AML-193 (cell line): Measurements from ENCODE around the gene PIP5K1C.

ENCODE experiments used
- DNase-seq, 2 experiments: peaks; one replicate each; lab custom pipeline; 2025; lab: John Stamatoyannopoulos, UW

The PIP5K1C gene

DNA sequence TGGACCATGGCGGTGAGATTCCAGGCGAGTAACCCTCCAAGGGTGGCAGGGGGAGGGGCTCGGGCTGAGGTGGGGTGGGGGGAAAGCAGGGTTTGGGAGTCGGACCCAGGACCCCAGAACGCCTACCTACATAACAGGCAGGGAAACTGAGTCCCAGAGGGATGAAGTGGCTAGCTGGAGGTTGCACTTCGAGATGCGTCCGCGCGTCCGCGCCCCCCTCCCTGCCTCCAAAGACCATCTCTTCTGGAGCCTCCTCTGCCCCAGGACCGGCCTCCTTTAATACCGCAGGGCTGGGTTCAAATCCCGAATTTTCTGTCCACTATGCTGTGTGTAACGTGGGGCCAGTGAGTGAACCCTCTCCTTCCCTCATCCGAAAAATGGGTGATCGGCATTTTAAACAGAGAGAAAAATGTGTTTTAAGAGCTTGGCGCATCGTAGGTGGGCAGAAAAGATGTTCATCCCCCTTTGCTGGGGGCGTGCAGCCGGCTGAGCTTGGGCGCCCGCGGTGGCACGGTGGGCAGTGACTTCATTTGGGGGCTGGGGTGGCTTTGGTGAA lies 21.7 kb upstream of the PIP5K1C start:
- DNase-seq, result no peak

DNA sequence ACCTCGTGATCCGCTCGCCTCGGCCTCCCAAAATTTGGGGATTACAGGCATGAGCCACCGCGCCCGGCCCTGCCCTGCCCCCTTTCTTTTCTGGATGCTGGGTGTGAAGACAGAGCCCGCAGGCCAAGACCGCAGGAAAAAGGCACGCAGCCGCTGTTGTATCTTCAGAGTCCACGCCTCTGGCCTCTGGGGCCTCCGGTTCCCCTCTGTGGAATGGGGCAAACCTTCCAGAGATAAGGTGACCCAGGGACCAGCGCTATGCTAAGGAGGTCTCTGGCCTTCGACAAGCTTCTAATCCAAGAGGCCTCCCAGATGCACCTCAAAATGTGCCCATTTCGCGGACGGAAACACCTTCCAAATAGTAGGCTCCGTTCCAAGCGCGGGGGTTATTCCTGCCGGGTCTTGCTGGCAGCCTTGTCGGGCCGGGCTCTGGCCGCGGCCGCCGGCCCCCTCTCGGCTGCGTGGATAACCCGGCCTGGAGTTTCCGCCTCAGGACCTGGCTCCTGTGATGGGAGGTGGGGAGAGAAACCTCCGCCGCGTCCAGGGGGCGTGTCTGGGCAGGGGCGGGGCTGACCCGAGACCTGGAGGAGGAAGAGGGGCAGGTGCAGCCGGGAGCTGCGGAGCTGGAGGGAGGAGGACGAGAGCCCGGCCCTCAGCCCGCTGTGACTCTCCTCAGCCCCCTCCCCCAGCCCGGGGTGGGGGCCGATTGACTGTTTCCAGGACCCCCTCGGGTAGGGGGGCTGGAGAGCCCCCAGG lies 21.0 kb upstream of the PIP5K1C start:
- peak; percentile 32 to 47 for DNase-seq

DNA sequence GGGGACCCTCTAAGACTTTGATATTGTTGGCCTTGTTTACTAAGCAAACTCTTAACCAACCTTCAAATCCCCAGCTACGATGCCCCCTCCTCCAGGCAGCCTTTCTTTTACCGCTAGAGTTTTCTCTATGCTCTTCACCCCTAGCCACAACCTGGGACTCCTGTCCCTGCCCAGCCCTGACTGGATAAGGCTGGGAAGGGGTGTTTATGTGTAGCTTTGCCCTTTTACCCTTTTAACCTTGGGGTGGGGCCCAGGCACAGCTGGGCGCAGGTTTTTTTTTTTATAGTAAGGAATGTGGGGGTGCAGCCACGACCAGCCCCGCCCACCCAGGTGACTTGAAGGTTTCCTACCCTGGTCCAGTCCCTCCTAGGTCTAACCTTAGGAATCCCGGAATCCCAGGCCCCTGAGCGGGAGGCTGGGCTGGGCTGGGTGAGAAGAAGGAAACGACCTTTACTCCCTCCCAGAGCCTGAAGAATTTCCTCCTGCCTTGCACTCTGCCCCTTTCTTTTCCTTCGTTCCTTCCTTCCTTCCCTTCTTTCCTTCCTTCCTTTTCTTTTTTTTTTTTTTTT lies 20.2 kb upstream of the PIP5K1C start:
- DNase-seq, result no peak

GRCh38 chr19:3719868-3720267 lies 19.6 kb upstream of the PIP5K1C start:
- DNase-seq, result no peak

DNA sequence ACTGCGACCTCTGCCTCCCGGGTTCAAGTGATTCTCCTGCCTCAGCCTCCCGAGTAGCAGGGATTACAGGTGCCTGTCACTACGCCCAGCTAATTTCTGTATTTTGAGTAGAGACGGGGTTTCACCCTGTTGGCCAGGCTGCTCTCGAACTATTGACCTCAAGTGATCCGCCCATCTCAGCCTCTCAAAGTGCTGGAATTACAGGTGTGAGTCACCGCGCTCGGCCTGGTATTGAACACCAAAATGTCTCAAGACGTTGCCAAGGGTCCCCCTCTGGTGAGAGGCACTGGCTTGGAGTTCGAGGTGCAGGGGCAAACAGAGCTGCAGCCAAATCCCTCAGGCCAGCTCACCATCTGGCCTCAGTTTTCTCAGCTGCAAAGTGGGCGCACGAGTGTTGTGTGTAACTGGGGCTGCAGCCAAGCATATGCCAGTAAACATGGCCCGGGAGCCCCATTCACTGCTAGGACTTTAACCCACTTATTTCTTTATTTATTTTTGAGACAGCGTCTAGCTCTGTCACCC lies 15.9 kb upstream of the PIP5K1C start:
- DNase-seq, result no peak

DNA sequence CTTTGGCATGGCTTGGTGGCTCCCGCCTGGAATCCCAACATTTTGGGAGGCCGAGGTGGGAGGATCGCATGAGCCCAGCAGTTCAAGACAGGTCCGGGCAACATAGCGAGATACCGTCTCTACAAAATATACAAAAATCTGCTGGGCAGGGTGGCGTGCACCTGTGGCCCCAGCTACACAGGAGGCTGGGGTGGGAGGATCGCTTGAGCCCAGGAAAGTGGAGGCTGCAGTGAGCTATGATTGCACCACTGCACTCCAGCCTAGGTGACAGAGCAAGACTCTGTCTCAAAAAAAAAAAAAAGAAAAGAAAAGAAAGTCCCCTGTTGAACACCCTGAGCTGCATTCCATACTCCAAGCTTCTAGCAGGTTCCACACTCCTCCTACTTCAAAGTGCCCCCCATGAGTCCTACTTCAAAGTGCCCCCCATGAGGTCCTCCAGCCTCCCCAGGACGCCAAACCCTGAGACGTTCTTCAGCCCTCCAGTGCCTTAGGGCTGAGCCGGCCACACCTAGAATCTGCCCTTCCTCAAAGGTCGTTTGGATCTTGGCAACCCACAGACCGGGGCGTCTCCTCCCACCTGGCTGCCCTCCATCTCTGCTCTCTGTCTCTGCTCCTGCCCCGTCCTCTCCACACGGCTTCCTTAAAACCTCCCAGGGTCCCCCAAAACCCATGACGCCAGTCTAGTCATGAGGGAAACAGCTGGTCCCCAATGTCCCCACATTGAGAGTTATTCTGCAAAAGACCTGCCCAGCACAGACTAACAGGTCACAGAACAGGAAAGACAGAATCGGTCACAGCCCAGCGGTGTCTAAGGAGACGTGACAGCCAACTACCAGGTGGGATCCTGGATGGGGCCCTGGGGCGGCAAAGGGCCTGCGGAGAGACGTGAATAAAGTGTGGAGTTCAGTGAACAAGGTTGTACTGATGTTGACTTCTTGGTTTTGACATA lies 12.7 kb upstream of the PIP5K1C start:
- DNase-seq, result no peak

DNA sequence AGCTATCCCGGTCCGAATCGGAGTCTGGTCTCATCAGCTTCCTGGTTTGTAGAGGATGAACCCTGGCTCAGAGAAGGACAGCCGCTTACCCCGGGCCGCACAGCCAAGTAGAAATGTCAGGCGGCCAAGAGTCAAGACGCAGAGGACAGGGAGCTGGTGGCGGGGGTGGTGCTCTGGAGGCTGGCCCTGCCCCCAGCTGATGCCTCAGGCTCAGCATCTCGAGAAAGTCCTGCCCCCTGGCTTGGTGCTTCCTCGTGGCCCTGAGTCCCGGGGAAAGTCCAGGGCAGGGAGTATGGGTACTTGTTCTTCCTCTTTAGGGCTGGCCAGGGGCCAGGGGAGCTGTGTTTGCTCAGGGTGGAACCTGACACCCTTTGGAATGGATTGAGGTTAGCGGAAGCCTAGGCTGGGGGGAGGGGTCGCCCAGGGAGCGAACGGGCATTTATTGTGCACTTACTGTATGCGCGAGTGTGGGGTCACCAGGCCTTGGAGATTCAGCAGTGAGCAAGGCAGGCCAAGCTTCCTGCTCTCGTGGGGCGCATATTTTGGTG lies 10.1 kb upstream of the PIP5K1C start:
- DNase-seq, result peak; percentile 59 to 64

- DNase-seq, result peak in 1 of 2 experiments; percentile 14
Measured at GRCh38 chr19:3708207-3708931, 8.1 kb upstream of the PIP5K1C start, which contains the start of gene TJP3. TJP3 (plus strand) TSS chr19:3708384; CDS start chr19:3728433, 20,049 bp downstream.

DNA sequence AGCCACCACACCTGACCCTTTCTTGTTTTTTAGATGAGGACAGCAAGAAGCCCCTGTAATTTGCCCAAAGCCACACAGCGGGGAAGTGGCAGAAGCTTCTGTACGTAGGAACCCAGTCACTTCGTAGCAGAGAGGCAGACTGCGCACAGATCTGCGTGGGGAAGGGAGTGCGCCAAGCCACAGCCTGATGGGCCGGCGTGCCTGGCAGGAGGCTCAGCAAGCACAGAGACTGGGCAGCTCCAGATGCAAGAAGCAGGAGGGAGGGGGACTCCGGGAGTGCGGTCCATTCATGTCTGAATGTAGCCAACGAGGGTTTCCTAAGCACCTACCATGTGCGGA lies 7.6 kb upstream of the PIP5K1C start:
- DNase-seq, result no peak

- no peak for DNase-seq
Measured at GRCh38 chr19:3701200-3701599, 932 bp upstream of the PIP5K1C start.

DNA sequence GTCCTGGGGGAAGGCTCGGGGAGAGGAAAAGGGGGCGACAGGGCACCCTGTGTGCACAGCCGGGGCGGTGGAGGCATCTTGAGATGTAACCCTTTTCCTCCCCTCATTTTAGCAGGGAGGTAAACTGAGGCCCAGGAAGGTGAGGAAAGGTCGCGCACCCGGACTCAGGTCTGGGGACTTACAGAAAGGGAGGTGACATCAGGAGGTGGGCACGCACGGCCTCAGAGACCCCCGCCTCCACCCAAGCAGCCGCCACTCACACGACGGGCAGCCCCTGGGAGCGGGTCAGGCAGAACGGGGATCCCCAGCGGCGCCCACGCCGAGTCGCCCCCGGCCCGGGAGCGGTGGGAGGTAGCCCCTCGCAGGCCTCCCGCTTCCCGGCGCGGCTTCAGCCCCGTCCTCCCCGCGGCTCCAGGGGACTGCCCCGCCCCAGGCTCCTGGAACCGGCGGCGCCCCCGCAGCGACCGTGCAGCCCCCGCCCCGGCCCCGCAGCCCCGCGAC lies 477 bp downstream of the PIP5K1C start:
- no peak for DNase-seq

GRCh38 chr19:3698974-3699740 lies 1.1 kb downstream of the PIP5K1C start:
- DNase-seq, result peak; percentile 31 to 50

DNA sequence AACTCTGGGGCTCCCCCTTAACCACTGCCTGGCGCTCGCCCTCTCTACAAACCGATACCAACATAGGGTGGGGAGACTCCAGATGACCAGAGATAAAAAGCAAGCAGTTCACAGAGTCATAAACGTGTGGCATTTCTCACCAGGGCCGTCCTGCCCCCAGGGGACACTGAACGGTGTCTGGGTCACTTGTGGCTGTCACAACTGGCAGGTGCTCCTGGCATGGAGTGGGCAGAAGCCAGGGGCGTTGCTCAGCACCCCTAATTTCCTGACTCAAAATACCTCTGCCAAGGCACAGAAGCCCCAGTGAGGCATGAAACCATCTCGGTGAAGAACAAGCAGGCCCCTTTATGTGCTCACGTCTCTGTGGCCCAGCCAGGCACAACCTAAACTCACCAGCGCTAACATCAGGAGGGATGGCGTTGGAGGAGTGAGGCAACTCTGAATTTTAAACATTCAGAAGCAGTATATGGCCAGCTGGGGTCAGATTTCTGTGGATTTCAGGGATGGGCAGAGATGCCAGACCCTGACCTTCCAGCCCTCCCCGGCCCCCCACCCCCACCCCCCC lies 1.8 kb downstream of the PIP5K1C start:
- no peak for DNase-seq

- DNase-seq, result no peak
Measured at GRCh38 chr19:3697671-3698385, 2.4 kb downstream of the PIP5K1C start.

- no peak for DNase-seq
Measured at GRCh38 chr19:3697094-3697493, 3.2 kb downstream of the PIP5K1C start.

GRCh38 chr19:3696660-3696995 lies 3.6 kb downstream of the PIP5K1C start:
- no peak for DNase-seq

DNA sequence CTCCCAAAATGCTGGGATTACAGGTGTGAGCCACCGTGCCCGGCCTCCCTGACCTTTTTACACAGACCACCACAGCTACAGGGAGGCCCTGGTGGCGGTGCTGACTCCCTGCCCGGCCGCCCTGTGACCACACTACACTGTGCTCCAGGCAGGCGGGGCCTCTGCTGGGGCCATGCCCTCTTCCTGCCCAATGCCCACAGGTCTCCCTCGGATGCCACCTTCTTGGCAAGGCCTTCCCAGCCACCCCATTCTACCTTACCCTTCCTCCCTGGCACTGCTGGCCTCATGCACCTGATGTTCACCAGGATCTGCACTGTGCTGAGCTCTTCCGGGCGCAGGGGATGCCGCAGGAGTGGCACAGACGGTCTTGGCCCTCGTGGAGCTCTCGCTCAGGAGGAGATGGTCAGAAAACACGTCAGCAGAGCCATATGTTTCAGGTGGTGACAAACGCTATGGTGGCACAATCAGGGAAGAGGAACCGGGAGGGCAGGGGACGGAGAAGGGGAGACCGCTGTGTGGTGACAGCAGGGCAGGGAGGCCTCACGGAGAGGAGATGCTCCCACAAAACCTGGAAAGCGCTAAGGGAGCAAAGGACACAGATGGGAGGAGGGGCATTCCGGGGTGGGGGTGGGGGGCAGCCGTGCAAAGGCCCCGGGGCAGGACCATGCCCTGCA lies 4.1 kb downstream of the PIP5K1C start:
- DNase-seq, result no peak

DNA sequence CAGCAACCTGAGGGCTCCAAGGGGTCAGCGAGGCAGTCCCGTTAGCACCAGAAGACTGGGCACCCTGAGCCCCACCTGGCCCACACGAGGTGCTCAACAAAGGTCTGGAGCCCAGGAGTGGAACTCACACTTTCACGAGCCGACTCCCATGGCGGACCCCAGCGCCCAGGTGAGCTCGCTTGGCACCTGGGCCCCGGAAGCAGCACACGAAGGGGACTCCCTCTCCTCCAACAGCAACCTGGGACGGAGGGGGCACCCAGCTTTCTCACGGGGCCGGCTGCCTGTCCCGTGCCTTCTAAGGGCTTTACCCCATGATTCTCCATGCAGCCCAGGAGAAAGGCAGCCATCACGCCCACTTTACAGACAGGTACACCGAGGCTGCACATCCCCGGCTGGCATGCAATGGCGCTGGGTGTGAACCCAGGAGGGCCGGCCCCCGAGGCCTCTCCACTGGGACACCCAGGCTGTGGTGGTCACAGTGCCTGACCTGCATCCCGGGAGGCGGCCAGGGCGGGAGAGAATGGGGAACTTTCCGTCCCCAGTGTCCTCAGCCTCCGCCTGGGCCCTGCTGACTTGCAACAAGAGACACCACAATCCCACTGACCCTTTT lies 5.0 kb downstream of the PIP5K1C start:
- DNase-seq, result no peak
